ENCODE results near the gene NEDD4L. TPM values are rescaled to one million over a fixed set of nuclear protein-coding genes. Genes with fewer than 3 reads are reported as not detected.

The NEDD4L gene
- total and polyA plus RNA-seq, 4 donors: 10.2 to 20.3 (median 13.2) TPM

- peaks cover 2 to 12% (median 7%) of the 10 kb centered on the region in 4 donors for H3K4me1 ChIP-seq (ENCODE audit: control insufficient read depth in 4 of 4, insufficient read depth in 4 of 4, low read length in 3 of 4)
- no peaks in the 10 kb centered on the region for H3K36me3 ChIP-seq (ENCODE audit: control insufficient read depth in 4 of 4, insufficient read depth in 3 of 4, low read depth in 1 of 4, low read length in 3 of 4)
- WGBS: 82% methylated on average over 12 of the region's 12 CpGs
Measured at GRCh38 chr18:58177004-58177717, 133.1 kb downstream of the NEDD4L start.

GRCh38 chr18:58177896-58178470 is 134.0 kb downstream of the NEDD4L start:
- Histone ChIP-seq H3K9me3 (ENCODE audit: control insufficient read depth in 4 of 4, low read length in 3 of 4) (no peaks in the 10 kb centered on the region), H3K4me3 (ENCODE audit: low read depth in 1 of 3, low read length in 3 of 3) (no peak overlapping the region), H3K4me1 (ENCODE audit: control insufficient read depth in 4 of 4, insufficient read depth in 4 of 4, low read length in 3 of 4) (peaks cover 2 to 12% (median 7%) of the 10 kb centered on the region in 4 donors), H3K27me3 (ENCODE audit: control insufficient read depth in 4 of 4, insufficient read depth in 4 of 4, low read length in 3 of 4) (no peaks in the 10 kb centered on the region), H3K36me3 (ENCODE audit: control insufficient read depth in 4 of 4, insufficient read depth in 3 of 4, low read depth in 1 of 4, low read length in 3 of 4) (no peaks in the 10 kb centered on the region), H3K27ac (ENCODE audit: low read depth in 1 of 2, low read length in 2 of 2) (no peak overlapping the region), H3K9ac (ENCODE audit: low read depth in 1 of 2, low read length in 2 of 2) (no peak overlapping the region)
- WGBS: 91% methylated on average over 4 of the region's 4 CpGs
- TF ChIP-seq RXRA (IDR thresholded peaks at IDR 0.05) (no peak), SP1 (IDR thresholded peaks at IDR 0.05) (no peak), FOXA1 (IDR thresholded peaks at IDR 0.05) (no peak), CTCF (IDR thresholded peaks at IDR 0.05; ENCODE audit: low read depth, low read length, missing input control) (no peak), YY1 (IDR thresholded peaks at IDR 0.05) (no peak), EGR1 (IDR thresholded peaks at IDR 0.05; ENCODE audit: low read depth in 2 of 2) (no peak), FOXA2 (IDR thresholded peaks at IDR 0.05) (no peak), ATF3 (IDR thresholded peaks at IDR 0.05) (no peak), REST (IDR thresholded peaks at IDR 0.05) (no peak), RAD21 (IDR thresholded peaks at IDR 0.05) (no peak), TAF1 (conservative IDR thresholded peaks at IDR 0.05) (no peak), NR2F2 (IDR thresholded peaks at IDR 0.05) (no peak), ZBTB33 (IDR thresholded peaks at IDR 0.05) (no peak), GABPA (IDR thresholded peaks at IDR 0.05 in 1 of 2, conservative IDR thresholded peaks at IDR 0.05 in 1 of 2) (no peak), MAX (IDR thresholded peaks at IDR 0.05) (no peak), HNF4A (conservative IDR thresholded peaks at IDR 0.05) (no peak), HNF4G (IDR thresholded peaks at IDR 0.05) (no peak)
- no peak for DNase-seq (ENCODE audit: low spot score)

More at GRCh38 chr18:58177004-58177717, 133.1 kb downstream of the NEDD4L start:
- TF ChIP-seq HNF4G (IDR thresholded peaks at IDR 0.05): no peak
- no peak overlapping the region for H3K27ac ChIP-seq (ENCODE audit: low read depth in 1 of 2, low read length in 2 of 2)
- H3K27me3 ChIP-seq (ENCODE audit: control insufficient read depth in 4 of 4, insufficient read depth in 4 of 4, low read length in 3 of 4): no peaks in the 10 kb centered on the region
- no peak overlapping the region for H3K4me3 ChIP-seq (ENCODE audit: low read depth in 1 of 3, low read length in 3 of 3)
- no peaks in the 10 kb centered on the region for H3K9me3 ChIP-seq (ENCODE audit: control insufficient read depth in 4 of 4, low read length in 3 of 4)
- H3K9ac ChIP-seq (ENCODE audit: low read depth in 1 of 2, low read length in 2 of 2): no peak overlapping the region
- no peak for DNase-seq (ENCODE audit: low spot score)

All from liver (tissue), 9 donors.